PC-3 (cell line): ENCODE results near the gene OPRM1.

Source experiments
- CTCF ChIP-seq: fragments of 300-600 bp; sonication (generic); conservative IDR thresholded peaks from 2 replicates; pipeline ENCODE4 v1.5.1; 2017; ENCODE audit warnings: antibody characterized with exemption, low read depth, mild to moderate bottlenecking, low read length
- EZH2 ChIP-seq: fragments of 300-600 bp; sonication (generic); IDR thresholded peaks from one replicate; pipeline ENCODE4 v1.6.1; 2017; ENCODE audit warnings: antibody characterized with exemption, mild to moderate bottlenecking, low read length; ENCODE audit not compliant: unreplicated experiment
- EZH2phosphoT487 ChIP-seq: fragments of 300-600 bp; sonication (generic); IDR thresholded peaks from 2 replicates; pipeline ENCODE4 v1.6.1; 2018; ENCODE audit warnings: mild to moderate bottlenecking, antibody characterized with exemption, low read length, borderline replicate concordance

DNA sequence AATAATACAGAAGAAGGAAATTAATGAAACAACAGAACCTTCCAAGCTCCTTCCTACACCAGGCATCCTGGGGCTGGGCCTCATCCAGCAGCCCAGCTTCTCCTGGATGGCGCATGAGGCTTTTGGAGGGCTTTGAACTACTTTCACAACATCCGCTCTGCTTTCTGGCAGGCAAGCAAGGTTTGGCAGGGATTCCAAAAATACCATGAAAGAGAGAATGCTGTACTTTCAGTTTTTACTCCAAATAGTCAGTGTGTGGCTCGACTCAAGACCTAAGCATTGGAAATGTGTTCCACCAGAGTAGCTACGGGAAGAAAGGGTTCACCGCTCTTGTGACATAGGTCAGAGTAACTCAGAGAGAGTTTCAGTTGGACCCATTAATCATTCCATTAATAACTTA is 125.4 kb downstream of the OPRM1 start:
- TF ChIP-seq CTCF (no peak), EZH2 (no peak), EZH2phosphoT487 (no peak)
